Body of pancreas (tissue), 4 donors: ENCODE measurements around the gene GOLGA1.

ENCODE experiments used
- CTCF ChIP-seq, 7 experiments: fragments of 450-650 bp in 4 of 7; fragments of 200-600 bp in 3 of 7; sonication (generic) in 3 of 7; IDR thresholded peaks; one replicate each; pipeline ENCODE4 v1.5.1; 2016 to 2019; ENCODE audit warnings: antibody characterized with exemption in 7 of 7
- POLR2A ChIP-seq, 3 donors: fragments of 450-650 bp; IDR thresholded peaks; one replicate each; pipeline ENCODE4 v1.6.1; 2016; ENCODE audit warnings: antibody characterized with exemption in 3 of 3, mild to moderate bottlenecking in 2 of 3

GRCh38 chr9:124889006-124889405 lies 51.9 kb downstream of the GOLGA1 start:
- TF ChIP-seq CTCF (IDR thresholded peaks at IDR 0.05) (no peak), POLR2A (IDR thresholded peaks at IDR 0.05) (no peak)
